ENCODE measurements around the gene GAK.
A peak's percentile ranks its signal among the peaks of the same experiment; 100 is the strongest.

The GAK gene

DNA sequence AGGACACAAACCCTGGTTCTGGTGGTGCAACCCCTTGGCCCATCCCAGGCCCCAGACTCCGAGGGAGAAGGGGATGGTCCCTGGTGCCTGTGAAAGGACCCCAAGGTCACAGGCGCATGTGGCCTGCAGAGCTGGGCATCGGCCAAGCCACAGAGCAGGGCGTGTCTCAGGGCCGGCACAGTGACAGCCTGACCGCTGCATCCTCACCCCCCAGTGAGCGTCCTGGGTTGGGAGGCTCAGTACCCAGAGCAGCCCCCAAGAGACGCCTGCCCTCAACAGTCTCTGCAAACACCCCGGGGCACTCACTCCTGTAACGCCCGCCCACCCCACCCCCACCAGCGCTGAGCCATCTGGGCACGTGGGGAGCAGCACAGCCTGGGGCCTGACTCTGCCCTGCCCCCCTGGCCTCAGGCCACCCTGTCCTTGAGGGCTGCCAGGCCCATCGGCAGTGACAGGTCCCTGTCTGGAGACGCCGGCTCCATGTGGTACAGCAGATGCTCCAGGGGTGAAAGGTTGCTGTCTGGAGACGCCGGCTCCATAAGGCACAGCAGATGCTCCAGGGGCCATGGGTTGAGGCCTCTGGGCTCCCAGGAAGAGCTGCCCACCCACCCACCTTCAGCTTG lies 81.7 kb downstream of the GAK start:
- DNase-seq (ENCODE audit: low read depth in 2 of 2) = no peak

DNA sequence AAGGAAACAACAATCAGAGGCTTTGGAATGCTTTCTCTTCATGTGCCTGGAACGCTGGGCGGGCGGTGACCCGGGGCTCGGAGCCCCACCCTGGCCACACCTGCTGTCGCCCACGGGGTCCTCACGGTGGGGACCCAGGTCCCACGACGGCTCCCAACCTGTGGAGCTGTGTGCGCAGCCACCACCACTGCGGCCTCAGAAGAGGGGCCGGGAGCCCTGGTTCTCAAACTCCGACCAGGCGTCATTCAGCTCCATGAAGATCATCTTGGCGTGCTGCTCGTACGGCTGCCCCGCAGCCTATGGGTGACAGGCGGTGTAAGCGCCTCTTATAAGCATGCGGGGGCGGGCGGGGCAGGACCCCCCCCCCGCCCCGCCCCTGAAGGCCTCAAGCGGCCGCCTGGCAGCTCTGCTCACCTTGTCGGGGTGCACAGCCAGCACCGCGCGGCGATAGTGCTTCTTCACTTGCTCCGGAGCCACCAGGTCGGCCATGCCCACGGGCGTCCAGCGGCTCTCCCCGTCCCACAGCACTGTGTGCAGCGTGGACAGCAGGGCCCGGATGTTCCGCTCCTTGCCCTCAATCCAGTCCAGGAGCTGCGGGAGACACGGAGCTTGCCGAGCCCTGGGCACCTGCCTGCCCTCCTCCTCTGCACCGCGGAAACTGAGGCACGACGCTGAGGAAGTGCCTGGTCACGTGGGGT lies 82.5 kb downstream of the GAK start:
- no peak for DNase-seq (ENCODE audit: low read depth in 2 of 2)

DNA sequence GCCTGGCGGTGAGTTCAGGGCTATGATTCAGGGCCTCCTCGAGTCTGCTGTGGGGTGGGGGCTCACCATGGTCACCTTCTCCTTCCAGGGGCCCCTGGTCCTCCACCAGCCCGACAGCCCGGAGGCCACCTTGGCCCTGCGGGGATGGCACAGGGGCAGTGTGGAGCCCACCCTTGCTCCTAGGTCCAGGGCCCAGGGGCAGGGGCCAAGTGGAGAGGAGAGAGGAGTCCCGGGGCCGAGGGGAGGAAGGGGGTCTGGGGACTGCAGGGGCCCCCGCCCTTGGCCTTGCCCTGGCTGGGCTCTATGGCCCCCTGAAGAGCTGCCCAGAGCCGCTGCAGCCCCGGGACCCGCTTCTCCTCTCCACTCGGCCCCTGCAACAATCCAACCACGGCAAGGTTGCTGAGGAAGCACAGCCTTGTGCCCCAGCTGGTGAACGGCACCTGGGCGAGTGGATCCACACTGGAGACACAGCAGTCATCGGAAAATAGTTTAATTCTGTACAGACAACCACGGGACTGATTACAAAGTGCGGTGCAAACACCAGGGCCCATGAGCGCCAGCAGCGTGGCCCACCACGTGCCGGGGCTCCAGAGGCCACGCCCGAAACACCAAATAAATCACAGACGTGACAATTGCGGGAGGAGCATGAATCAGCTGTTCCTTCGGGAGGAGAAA lies 83.2 kb downstream of the GAK start:
- DNase-seq (ENCODE audit: low read depth in 2 of 2) = no peak

DNA sequence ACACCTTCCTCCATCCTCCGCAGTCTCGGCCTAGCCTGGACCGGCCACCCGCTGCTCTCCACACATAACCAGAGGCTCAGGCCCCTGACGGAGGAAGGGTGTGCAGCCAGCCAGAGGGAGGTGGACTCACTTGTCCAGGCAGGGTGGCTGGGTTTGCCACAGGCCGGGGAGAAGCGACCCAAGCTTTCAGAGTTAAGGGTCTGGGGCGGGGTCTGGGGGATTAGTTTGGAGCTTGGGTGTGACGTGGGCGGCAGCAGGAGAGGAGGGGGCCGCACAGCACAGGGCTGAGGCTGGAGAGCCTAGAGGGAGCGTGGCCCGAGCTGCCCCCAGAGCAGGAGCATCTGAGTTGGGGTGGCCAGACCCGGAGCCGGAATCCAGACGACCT lies 83.8 kb downstream of the GAK start:
- DNase-seq (ENCODE audit: low read depth in 2 of 2) = no peak

DNA sequence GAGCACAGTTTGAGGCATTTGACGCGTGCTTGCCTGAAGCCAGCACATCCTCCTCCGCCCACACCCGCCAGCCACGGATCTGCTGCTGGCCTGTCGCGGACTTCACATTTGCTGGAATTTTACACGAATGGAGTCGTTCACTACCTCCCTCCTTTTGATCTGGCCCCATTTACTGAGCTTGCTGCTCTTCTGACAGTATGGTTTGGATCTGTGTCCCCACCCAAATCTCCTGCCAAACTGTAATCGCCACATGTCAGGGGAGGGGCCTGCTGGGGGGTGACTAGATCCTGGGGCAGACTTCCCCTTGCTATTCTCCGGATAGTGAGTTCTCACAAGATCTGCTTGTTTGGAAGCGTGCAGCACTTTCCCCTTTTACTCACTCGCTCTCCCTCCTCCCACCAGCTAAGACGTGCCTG lies 86.3 kb downstream of the GAK start:
- no peak for DNase-seq (ENCODE audit: low read depth in 2 of 2)

DNA sequence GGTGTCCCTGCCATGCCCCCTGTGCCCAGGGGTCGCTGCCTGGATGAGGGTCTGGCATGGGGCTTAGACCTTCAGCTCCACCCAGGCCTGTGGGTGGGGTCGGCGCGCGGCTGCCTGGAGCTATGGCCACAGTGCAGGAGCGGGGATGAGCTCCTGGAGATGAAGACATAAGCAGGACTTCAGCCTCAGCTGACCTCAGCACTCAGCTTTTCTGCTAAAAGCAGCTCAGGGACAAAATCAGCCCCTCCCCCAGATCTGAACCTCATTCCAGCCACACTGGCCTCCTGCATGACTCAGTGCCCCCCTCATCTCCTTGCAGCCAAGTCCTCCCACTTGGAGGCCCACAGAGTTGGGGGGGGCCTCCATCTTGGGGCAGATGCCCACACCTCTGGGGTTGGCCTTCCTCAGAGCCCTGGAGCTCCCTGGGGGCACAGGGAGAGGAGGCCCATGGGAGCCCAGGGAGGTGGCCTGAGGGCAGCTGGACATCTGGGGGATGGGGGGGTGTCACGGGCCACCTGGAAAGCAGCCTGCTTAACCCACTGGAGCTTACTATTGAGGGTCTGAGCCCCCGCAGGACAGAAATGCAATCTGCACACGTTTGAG lies 86.8 kb downstream of the GAK start:
- DNase-seq (ENCODE audit: low read depth in 2 of 2) = no peak

DNA sequence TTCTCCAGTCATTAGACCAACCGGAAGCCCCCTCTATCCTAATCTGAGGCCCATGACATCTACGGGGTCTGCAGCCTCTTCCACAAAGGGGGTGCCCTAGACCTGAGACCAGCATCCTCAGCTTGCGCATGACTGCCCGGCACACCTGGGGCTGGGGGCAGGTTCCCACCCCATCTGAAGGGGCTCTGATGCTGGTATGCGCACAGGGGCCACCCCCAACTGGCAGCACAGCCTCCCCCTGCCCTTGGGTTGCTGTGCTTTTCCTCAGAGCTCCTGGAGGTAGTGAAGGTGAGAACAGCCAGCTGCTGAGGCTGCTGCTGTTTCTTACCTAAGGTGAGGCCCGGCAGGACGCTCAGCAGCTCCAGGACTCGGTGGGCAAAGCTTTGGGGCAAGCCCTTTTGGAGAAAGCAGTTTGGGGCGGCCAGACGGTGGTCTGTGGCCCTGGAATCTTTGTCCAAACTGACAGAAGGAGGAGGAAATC lies 87.3 kb downstream of the GAK start:
- DNase-seq (ENCODE audit: low read depth in 2 of 2) = no peak

DNA sequence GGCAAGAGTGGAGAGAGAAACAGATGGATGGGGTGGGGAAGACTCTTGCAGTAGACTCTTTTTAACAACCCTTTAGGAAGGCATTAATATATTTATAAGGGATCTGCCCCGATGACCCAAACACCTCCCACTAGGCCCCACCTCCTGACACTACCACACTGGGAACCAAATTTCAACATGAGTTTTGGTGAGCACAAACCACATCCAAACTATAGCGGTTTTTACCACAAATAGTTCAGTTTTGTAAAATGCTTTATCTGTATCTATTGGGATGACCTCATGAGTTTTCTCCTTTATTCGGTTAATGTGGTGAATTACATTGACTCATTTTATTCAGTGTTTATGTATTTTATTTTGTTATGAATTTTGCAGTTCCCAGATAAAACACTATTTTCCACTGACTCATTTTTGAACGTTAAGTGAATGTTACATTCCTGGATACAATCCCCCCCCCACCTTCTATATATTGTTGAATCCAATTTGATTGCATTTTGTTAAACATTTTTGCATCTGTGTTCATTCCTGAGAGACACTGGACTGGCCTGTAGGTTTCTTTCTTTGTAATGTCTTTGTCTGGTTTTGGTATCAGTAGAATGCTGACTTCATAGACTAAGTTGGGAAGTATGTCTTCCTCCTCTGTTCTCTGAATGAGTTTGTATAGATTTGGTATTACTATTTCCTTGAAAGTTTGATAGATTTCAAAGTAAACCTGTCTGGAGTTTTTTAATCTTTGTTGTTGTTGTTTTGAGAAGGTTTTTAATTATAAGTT lies 92.3 kb downstream of the GAK start:
- DNase-seq (ENCODE audit: low read depth in 2 of 2) = no peak

DNA sequence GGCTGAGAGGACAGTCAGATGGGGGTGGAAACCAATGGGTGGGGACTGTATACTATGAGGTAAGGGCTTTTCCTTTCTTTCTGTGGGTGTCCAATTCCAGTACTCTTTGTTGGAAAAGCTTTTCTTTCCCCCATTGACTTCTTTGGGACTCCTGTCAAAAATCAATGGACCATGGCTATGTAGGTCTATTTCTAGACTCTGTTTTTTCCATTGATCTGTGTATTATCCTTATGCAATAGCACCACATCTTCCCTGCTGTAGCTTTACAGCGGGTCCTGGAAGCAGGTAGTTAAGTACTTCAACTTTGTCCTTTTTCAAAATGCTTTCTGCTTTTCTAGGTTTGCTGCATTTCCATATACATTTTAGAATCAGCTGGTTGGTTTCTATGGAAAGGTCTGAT lies 94.3 kb downstream of the GAK start:
- no peak for DNase-seq (ENCODE audit: low read depth in 2 of 2)

DNA sequence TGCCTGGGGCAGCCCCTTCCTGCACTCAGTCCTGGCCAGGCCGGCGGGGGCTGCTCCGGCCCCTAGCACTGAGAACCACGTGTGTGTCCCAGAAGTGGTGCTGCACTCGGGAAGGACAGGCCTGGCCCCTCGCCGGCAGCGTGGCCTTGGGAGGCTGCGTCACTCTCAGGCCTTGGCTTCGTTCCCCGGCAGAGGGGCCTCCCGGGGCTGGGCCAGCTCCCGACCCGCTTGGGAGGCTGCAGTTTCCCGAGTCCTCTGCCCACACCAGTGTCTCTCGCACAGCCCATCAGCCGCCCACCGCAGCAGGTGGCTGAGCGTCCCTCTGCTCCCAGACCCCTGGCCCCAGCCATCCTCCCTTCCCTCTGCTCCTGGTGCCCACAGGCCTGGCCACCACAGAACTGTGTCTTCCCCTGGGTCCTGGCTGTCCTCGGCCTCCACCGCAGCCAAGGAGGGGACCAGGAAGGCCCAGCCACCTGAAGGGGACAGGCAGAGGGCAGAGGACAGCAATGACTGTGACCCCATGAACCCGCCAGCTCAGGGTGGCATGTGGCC lies 95.3 kb downstream of the GAK start:
- no peak for DNase-seq (ENCODE audit: low read depth in 2 of 2)

DNA sequence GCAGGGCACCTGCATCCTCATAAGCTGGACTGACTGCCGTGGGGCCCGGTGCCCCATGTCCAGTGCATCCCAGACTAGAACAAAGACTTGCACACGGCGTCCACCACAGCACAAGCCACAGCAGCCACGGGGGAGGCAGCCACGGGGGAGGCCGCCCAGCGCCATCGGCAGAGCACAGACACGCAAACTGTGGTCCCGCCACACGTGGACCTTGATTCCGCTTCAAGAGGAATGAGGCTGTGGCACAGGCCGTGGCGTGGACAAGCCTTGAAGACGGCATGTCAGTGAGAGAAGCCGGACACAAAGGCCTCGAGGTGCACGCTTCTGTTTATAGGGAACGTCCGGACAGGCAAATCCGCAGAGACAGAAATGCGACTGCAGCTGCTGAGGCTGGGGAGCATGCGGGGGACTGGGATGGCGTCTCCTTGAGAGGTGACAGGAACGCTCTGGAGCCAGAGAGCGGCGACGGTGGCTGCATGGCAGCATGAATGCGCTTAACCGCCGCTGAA lies 96.1 kb downstream of the GAK start:
- no peak for DNase-seq (ENCODE audit: low read depth in 2 of 2)

DNA sequence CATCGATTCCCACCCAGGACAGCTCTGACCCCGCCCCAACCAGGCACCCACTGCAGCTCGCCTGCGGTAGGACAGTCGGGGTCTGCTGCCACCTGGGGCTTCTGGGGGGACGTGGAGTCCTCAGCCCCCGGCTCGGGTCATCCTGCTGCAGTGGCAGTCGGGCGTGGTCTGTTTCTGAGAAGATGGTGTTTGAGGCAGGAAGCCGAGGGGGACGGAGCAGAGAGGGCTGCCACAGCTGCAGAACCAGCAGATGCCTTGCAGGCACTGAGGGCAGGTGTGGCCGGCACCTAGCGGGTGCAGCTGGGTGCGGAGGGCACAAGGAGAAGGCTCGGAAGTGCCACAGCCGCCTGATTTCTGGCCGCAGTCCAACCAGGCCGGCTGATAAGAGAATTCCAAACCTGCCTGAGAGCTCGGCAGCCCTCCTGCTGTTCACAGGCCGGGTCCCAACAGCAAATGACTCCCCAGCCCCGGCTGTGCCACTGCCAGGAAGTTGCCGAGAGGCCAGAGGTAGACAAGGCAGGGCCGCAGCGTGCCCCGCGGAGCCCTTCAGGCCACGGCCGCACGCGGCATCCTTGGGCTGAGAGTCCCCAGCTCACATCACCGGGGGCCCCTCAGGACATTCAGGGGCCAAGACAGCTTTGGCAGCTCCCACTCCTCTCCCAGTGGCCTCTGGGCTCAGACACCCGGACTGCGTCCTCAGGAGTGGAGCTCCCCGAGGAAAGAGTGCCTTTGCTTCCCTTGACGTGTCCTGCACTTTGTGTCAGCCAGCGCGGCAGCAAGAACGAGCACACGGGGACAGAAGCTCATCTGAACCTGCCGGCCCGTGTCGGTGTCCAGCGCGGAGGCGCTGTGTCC lies 96.7 kb downstream of the GAK start:
- no peak for DNase-seq (ENCODE audit: low read depth in 2 of 2)

DNA sequence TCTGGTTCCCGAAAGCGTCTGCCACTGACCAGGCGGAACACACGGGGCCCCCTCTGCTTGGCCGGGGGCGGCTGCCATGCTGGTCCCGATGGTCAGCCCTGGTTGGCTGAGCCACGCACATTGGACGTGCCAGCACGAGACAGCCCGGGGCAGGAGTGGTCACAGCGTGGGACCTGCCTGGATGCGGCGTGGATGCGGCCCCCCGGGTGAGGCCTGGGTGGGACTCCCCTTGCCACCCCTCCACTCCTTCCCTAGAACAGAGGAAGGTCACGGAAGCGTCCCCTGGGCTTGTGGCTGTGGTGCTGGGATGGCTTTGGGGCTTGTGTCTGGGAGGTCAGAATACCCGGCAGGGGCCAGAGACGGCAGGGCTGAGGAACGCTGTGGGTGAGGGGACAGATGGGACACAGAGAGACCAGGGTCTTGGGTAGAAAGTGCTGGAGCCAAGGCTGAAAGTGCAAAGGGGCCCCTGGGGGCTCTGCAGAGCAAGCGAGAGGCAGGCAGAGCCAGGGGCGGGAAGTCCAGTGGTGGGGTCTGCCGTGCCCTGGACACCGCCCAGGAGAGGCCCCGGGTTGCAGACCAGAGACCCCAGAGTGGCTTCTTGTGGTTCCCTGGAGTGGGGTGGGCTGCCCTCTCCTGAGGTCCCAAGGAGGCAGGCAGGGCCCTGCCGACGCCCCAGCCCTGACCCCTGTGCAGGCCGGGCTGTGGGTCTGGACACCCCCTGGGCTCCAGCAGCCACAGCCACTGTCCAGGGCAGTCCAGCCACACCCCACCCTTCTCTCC lies 97.6 kb downstream of the GAK start:
- no peak for DNase-seq (ENCODE audit: low read depth in 2 of 2)

DNA sequence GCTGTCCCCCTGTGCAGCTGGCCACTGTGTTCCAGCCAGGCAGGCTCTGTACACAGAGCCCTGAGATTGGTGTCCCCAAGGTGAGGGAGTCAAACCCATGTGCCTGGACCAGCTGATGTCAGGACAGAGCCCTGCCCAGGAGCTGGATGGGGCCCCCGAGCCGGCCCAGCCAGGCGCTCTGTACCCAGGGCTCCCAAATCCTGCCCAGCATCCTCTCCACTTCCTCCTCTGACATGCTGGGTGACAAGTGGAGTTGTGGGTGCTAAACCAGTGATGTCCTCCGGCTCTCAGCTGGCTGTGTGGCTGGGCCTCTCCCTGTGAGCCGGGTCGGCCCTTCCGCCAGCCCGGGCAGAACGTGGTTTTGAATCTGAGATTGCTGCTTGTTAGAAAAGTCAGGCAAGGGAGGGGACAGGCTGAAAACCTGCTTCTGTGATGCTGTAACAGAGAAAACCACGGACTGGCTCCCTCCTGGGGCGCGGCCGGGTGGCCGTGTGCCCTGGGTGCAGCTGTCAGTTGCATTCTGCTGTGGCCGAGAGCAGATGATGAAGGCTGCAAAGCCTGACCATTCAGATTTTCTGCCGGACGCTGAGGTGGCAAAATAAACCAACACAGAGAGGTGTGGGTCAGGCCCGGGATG lies 98.3 kb downstream of the GAK start:
- no peak for DNase-seq (ENCODE audit: low read depth in 2 of 2)

DNA sequence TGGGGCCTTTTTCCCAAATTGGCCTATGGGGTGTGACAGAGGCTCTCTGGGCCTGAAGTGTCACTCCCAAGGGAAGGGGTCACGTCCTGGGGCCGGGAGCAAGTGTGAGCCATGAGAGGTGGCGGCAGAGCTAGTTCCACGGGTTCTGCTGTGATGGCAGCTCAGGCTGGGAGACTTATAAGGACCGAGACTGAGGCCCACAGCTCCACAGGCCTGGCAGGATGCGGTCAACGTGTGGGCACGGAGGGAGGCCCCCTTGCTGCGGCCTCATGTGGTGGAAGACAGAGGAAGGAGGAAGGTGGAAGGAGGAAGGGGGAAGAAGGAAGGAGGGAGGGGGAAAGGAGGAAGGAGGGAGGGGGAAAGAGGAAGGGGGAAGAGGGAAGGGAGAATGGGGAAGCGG lies 99.0 kb downstream of the GAK start:
- peak in 1 of 2 donors; percentile 18 for DNase-seq (ENCODE audit: low read depth in 2 of 2)

DNA sequence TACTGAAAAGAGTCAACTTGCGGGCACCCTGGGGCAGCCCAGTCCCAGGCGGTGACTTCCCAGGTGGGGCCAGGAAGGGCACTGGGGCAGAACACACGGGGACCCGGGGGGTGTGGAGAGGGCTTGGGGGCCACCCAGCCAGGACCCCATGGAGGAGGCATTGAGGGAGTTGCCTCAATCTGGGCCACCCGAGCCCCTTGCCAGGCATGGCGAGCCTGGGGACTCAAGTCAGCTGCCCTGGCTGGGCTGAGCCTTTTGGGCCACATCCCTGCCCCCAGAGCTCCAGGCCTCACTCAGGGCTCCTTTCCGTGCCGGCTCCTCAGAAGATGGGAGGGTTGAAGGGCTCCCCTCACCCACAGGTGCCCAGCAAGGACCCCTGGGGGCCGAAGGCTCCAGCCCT lies 99.6 kb downstream of the GAK start:
- no peak for DNase-seq (ENCODE audit: low read depth in 2 of 2)

DNA sequence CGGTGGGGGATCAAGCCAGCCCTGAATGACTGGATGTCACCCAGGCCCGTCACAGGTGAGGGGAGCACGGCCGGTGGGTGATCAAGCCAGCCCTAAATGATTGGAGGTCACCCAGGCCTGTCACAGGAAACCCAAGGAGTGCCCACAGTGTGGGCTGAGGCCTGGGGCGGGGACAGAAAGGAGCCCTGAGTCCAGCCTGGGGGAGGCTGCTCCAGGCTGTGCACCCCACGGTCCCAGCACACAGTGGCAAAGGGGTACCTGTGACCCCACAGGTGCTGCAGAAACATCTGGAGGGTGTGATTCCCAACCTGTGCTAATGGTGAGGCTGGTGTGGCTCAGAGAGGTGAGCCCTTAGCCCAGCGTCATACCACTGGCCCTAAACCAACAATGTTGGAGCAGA lies 100.0 kb downstream of the GAK start:
- DNase-seq (ENCODE audit: low read depth in 2 of 2) = no peak

DNA sequence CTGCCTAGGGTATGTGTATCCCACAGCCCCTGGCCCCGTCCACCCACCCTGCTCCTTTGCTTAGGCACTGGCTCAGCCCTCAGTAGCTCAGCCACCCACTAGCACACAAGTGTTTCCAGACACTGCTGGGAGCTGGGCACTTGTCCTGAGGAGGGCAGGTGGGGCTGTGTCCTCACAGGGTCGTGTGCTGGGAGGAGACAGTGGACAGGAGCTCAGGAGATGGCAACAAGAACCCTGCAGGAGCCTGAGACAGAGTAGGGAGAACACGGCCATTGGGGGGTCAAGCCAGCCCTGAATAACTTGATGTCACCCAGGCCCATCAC lies 100.7 kb downstream of the GAK start:
- no peak for DNase-seq (ENCODE audit: low read depth in 2 of 2)

Data from stimulated activated CD4-positive, alpha-beta T cell treated with anti-CD3 and anti-CD28 coated beads, Interleukin-4, amount 100 ng/mL, for 48 hours (primary cell).